GM19455 (cell line): ENCODE data around the gene DR1.
"Not testable (repeated sequence)": the region's sequence is repeated elsewhere in the genome, so short reads cannot be mapped to it uniquely, and the experiment has no call there.

ENCODE experiments used
- ATAC-seq: cut with Tn5 transposase; IDR thresholded peaks from one replicate; pipeline ENCODE4 v1.9.1; 2021; ENCODE audit not compliant: unreplicated experiment

Gene DR1

DNA sequence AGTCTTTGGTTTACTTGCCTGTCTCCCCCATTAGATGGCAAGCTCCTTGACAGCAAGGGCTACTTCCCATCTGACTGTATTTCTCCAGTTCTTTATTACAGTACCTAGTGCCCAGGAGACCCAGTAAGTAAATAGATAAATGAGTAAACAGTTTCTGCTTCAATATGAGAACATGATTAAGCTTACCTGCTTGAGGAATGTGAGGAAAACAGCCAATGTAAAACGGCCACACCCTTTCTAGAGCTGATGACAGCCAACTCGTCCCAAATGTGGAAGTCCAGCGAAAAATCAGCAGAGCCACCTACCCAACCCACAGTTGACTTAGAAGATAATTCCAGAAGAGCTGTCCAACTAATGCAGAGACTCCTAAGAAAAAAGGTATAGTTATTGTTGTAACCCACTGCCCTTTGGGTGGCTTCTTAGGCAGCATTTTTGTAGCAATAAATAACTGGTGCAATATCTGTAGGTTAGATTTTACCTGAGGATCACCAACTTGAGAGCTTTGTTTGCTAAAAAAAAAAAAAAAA lies 6.5 kb upstream of the DR1 start:
- ATAC-seq, result no peak

DNA sequence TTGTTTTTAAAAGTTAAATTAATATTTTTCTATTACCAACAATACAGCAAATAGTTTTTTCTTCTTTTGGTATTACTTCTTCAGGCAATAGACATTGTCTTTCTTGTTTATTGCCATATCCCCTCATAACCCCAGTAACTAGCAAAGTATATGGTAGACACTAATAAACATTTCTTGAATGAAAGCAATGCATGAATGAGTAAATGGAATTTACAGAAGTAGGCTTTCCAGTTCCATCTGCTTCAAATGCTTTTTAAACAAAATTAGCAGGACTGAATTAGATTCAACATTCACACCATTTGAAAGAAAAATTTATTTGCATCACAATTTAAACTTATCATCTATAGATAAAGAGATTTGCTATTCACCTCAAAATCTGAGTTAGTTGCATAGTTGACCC lies 5.6 kb upstream of the DR1 start:
- no peak for ATAC-seq

DNA sequence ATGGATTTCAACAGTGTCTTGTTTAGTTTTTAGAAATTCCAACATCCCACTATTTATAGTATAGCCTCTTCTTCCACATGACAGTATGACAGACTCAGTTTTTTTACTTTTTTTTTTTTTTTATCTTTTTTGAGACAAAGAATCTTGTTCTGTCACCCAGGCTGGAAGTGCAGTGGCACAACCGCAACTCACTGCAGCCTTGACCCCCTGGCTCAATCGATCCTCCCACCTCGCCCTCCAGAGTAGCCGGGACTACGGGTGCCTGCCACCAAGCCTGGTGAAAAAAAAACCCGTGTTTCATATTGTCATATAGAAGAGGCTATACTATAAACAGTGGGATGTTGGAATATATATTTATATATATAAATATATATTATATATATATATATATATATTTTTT lies 1.2 kb upstream of the DR1 start:
- no peak for ATAC-seq

DNA sequence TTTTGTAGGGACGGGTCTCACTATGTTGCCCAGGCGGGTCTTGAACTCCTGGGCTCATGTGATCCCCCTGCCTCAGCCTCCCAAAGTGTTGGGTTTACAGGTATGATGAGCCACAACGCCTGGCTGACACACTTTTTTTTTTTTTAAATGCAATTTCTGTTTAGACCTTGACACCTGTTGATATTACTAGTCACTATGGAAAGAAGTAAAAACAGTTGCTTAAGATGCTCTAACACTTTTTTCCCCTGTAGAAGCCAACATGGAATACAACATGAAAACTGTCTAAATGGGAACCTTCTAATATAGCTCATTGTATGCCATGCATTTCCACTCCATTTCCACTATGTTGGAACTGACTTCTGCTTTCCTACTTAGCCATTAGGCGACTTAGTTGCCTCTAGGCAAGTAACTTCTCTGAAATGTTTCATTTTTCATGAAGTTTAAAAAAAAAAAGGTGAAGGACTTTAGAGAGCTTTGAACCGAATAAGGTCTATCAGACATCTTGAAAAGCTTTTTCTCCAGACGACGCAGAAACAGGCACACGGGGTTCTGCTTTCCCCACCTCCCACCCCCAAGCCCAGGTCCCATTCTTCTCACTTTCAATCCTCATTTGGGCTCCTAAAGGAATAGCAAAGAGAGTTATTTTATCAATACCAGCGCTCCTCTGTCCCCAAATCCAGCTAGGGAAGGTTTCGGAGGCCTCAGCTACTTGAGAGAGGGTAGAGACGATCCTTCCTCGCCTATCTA lies 648 bp upstream of the DR1 start:
- no peak for ATAC-seq

DNA sequence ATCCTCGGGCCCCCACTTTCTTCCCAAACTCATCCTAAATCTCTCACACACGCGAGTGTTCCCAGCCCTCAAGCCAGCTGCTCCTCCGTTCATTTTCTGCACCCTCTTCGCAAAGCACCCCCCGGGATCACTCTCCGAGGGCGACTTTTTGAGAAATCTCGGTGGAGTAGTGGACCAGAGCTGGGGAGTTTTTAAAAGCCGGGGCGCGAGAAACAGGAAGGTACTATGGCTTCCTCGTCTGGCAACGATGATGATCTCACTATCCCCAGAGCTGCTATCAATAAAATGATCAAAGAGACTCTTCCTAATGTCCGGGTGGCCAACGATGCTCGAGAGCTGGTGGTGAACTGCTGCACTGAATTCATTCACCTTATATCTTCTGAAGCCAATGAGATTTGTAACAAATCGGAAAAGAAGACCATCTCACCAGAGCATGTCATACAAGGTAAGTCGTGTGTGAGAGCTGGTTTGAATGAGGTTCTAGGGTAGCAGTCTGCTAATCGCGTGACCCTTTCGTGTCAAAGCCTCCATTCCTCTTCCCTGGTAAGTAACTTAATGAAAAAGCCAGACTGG lies 800 bp downstream of the DR1 start:
- peak; percentile 25 for ATAC-seq

DNA sequence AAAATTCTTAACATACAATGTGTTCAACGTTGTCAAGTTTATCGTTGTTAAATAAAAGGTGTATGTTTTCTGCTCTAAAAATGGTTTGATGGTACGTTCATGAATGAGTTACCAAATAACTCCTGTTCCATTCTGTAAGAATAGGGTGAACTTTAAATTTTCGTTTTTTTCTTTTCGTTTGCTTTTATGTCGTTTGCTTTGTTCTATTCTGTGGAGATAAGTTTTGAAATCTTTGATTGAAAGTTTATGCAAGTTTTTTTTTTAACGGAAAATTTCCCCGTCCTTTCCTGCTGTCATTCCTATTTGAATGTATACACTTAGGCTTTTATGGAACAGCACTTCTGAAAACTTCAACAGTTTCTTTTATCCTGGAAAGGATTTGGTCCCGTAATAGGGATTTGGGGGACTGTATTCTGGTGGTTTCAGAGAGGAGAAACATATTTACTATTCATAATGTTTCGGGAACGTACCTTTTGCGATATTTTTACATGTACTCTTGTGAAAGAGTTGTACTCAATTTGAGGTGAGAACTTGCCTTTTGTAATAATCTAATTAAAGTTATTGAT lies 1.7 kb downstream of the DR1 start:
- ATAC-seq, result no peak

DNA sequence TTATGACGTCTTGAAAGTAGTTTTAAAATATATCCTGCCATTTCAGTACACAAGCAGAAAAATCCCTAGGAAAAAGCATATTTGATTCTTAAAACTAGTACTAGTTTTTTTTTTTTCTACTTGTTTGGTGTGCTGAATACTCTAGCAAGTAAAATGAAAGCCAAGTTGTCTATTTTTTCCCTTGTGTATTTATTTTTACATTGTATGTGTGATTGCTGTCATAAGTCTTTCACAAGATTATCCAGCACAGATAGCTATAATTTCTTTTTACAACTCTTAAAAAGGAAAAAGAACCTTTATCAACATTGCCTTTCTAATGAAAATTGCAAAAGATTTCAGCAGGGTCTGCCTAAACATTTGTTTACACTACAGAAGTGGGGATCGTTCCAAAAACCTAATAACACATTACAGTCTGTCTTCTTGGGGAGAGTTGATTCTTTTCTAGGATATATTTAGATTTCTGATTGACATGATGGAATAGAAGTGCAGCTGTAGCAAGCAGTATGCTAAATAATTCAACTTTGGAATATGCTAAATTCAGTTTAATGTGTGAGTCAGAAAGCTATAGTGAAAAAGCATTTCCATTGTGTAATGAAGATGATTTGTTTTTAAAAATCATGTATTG lies 2.5 kb downstream of the DR1 start:
- no peak for ATAC-seq

DNA sequence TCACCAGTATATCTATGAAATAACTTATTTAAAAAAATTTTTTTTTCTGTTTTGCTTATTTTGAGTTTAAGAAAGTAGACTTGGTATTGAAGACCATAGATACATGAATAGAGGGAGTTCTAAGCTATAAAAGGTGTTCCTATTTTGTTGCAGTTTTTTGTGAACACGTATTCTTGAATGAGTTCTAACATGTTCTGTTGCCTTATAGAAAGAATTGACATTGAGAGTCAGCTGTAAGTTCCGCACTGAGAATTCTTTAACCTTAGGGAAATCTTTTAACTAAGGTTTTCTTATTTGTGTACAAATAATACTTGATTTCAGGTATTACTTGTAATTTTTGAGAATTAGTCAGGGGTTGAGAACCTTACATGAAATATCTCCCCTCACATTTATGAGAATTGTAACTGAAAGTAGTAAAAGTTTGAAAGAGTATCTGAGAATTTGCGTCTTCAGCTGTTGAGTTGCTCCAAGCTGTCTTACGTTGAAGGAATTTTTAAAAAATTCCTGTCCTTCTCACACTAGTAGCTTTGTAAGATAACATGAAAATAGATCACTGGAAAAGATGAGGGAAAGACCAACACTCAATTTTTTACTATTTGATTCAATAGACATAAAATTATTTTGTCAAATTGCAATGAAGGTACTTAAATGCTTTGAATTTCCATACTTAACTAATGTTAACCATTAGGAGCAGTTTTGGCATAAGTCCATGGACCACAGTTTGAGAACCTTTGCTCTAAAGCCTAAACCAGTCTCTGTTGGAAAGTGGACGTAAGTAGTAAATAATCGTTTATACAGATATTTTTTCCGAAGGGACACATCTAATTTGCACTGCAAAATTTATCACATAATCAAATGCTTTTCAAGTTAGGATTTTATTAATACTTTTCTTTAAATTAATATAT lies 3.8 kb downstream of the DR1 start:
- ATAC-seq, result no peak

DNA sequence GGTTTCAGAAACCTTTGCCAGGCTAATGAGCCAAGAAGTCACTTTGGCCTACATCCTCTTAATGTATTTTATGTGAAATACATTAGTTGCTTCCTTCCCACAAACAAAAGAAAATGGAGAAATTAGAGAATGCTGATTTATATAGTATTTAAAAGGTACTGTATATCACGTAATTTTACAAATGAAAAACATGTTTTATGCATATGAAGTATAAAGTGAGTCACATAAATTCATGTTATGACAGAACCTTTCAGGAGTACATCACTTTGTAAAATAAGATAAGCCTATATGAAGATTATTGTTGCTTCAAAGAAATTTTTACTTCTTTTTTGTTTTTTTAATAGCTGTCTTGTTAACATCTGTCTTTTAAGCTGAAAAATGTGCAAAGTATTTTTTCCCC lies 4.6 kb downstream of the DR1 start:
- ATAC-seq, result no peak

DNA sequence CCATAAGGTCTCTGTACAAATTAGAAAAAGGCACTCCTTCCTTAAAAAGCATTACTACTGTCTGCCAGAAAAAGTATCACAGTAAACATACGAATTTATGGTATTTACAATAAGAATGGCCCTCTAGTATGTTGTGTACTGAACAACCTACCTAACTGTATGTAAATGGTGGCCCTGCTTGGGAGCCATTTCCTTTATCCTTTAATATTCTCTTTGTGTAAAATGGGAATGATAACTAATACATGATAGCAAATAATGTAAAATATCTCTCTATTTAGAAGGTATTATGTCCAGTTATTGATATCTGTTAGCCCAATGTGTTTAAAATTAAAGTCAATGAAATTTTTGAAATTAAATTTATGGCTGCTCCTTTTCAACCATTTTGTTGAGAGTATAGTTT lies 5.2 kb downstream of the DR1 start:
- ATAC-seq, result no peak

DNA sequence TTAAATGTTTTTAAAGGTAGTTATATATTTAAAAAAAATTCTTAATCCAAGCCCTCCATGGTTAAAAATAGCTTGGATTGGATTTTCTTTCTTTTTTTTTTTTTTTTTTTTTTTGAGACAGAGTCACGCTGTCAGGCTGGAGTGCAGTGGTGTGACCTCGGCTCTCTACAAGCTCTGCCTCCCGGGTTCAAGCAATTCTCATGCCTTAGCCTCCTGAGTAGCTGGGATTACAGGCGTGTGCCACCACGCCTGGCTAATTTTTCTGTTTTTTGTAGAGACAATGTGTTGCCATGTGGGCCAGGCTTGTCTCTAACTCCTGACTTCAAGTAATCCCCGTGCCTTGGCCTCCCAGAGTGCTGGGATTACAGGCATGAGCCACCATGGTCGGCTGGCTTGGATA lies 5.6 kb downstream of the DR1 start:
- ATAC-seq, result not testable (repeated sequence)

DNA sequence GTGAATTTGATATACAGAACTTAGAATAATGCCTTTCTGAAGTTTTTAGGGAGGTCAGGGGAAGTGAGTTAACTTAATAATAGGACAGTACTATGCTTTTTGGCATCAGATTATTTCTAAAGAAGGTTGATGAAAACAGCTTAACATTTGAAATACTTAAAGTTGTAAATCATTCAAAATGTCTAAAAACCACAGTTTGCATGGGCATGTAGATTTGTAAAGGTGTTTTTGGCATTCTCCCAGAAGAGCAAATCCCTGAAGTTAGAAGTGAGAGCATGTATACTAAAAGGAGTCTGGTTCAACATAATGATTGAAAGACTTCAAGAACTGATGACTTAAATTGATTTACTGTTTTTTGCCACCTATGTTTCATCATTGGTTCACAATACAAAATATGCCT lies 6.7 kb downstream of the DR1 start:
- ATAC-seq, result no peak

DNA sequence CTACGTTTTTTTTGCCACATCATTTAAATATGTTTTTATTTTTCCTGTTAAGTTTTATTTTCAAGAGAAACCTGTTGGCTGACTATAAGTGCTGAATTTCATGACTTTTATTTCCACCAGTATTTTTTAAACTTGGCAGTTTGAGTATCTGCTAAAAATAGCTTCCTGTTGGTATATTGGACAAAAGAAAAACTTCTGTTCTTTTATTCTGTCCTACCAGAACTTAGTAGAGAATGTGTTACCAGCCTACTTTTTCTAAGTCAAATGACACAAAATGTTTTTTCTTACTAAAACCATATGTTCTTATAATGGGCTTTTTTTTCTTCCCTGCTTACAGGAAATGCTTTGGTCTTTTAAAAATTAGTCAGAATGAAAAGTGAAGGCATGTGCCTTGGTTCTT lies 7.6 kb downstream of the DR1 start:
- ATAC-seq, result no peak

DNA sequence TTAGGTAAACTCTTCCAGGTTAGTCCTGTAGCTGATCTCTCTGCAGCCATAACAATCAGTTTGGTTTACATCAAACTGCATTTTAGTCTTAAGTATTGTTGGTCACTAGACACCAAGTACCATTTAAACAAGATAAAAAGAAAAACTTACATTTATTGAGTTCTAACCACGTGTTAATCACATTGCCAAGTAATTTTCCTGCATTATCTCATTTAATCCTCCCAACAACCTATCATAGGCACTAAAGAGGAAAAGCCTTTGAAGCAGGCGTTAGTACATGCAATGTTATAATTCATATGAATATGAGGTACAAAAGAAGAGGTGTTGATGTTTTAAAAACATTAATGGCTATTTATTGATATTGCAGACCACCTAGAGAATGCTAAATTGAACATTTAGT lies 9.0 kb downstream of the DR1 start:
- no peak for ATAC-seq

DNA sequence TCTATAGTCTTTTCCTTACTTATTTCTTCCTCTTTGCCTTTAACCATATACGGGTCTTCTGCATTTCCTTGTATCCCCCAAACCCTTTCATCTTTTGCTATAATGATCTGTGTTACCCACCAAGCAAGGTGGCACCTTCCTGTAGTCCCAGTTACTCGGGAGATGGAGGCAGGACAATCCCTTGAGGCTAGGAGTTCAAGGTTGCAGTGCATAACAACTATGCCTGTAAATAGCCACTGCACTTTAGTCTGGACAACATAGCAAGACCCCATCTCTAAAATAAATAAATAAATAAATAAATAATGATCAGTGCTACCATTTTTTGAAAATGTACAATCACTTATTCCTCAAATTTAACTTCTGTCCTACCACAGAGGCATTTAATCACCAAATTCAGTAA lies 11.5 kb downstream of the DR1 start:
- ATAC-seq, result no peak

DNA sequence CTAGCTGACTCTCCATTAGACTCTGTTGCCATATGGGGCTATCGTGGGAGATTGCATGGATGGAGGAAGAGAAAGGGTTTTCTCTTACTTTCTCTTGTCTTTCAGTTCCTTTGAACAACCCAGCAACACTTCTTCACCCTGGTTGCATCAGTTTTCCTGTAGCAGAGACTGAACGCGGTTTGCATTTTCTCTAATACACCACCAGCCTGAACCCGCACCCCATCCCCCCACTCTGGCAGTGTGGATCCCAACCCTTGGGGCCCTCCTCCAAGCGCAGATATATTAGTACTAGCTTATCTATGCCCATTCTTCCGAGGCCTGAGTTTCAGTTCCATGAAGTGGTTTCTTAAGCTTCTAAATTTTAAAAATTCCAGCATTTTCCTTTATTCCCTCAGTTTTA lies 12.6 kb downstream of the DR1 start:
- ATAC-seq, result no peak

DNA sequence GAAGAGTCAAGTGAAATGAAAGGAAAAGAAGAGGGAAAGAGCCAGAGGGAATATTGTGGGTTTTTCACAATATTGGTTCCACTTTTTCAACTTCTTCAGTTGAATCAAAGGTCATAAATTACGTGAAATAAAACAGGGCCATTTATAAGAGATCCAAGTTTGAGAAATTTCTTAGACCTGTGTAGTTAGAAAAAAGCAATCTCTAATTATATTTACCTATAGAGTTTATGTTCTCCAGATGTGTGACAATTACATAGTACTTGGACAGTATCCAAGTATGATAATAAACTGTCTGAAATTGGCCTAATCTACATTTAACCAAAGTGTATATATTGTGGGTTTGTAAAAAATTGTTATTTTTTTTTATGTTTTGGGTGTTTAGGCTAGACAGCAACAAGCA lies 14.4 kb downstream of the DR1 start:
- ATAC-seq, result no peak

DNA sequence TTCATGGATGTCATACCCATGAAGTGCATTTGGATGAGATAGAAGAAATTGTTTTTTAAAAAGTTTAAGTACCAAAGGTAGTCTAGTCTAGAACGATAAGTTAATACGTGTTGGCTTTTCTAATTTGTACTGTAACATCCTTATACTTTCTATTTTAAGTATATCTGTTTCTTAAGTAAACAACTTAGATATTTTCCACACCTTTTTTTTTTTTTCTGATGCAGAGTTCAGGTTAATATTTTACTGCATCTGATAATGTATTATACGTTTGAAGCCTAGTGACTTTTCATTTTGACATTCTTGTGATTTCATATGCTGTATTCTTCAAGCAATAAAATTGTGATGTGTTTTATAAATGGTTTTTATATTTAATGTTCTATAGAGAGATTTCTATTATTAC lies 16.5 kb downstream of the DR1 start:
- ATAC-seq, result no peak

DNA sequence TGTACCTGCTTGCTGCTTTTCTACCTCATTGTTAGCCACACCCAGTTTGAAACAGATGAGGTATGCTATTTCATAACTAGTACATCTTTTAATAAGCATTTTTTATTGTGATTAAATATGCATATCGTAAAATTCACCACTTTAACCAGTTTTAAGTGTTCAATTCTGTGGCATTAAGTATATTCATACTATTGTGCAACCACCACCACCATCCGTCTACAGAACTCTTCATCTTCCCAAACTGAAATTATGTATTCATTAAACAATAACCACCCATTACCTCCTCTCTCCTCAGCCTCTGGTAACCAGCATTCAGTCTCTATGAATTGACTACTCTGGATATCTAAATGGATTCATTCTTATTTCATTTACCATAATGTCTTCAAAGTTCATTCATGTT lies 20.1 kb downstream of the DR1 start:
- ATAC-seq, result no peak

DNA sequence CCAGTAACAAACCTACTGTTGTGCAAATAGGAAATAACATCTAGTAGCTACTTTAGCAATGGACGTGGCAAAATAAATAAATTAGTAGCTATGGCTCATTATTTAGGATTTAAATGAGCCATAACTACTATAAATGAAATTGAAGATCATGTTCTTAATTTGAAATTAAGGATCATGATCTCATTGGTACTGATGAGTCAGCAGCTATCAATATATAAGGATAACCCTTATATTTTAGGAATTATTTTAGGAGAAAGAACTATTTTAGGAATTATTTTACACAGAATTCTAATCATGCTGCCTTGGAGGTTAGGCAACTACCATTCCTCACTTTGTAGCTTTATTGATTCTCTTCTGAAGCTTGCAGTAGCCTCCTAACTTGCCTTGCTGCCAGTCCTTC lies 24.0 kb downstream of the DR1 start:
- no peak for ATAC-seq
